ENCODE results near the gene TUT1. TPM values are rescaled to one million over a fixed set of nuclear protein-coding genes. Genes with fewer than 3 reads are reported as not detected.

The TUT1 gene
- total and polyA plus RNA-seq, 3 experiments from 2014 or later, result 13.7 to 32.7 (median 30.8) TPM

Other genes starting within 250 kb of the TUT1 start
- gene SCGB1A1, start 172.5 kb downstream of the TUT1 start, total RNA-seq, result not detected
- not detected for gene SCGB1A1, start 172.5 kb downstream of the TUT1 start, polyA plus RNA-seq
- 100 to 1,000 TPM; 187 to 193 TPM for gene AHNAK, start 44.7 kb downstream of the TUT1 start, total RNA-seq
- 125 TPM for gene AHNAK, start 44.7 kb downstream of the TUT1 start, polyA plus RNA-seq
- gene EEF1G, start 17.6 kb downstream of the TUT1 start, total RNA-seq, result 1,000 to 10,000 TPM; 1,800 to 1,846 TPM
- gene EEF1G, start 17.6 kb downstream of the TUT1 start, polyA plus RNA-seq, result 1,157 TPM
- gene MTA2, start 10.3 kb upstream of the TUT1 start, total RNA-seq, result 100 to 1,000 TPM; 248 to 263 TPM
- gene MTA2, start 10.3 kb upstream of the TUT1 start, polyA plus RNA-seq, result 37.4 TPM
- gene EML3, start 21.3 kb upstream of the TUT1 start, total RNA-seq, result 100 to 1,000 TPM; 133 to 134 TPM
- 22.9 TPM for gene EML3, start 21.3 kb upstream of the TUT1 start, polyA plus RNA-seq
- gene ROM1, start 21.7 kb upstream of the TUT1 start, total RNA-seq, result 1 to 10 TPM; 4.9 to 5.3 TPM
- 1.7 TPM for gene ROM1, start 21.7 kb upstream of the TUT1 start, polyA plus RNA-seq
- gene B3GAT3, start 30.5 kb upstream of the TUT1 start, total RNA-seq, result 10 to 100 TPM; 67.4 to 68.2 TPM
- 48.9 TPM for gene B3GAT3, start 30.5 kb upstream of the TUT1 start, polyA plus RNA-seq
- gene GANAB, start 55.1 kb upstream of the TUT1 start, total RNA-seq, result 100 to 1,000 TPM; 213 to 219 TPM
- 164 TPM for gene GANAB, start 55.1 kb upstream of the TUT1 start, polyA plus RNA-seq
- 10 to 100 TPM; 41.3 to 45.9 TPM for gene INTS5, start 61.8 kb upstream of the TUT1 start, total RNA-seq
- 45.2 TPM for gene INTS5, start 61.8 kb upstream of the TUT1 start, polyA plus RNA-seq
- 100 to 1,000 TPM; 178 to 182 TPM for gene C11orf98, start 73.7 kb upstream of the TUT1 start, total RNA-seq
- gene C11orf98, start 73.7 kb upstream of the TUT1 start, polyA plus RNA-seq, result 118 TPM
- gene CSKMT, start 73.8 kb upstream of the TUT1 start, total RNA-seq, result 10 to 100 TPM; 43.1 to 48.3 TPM
- 3.6 TPM for gene CSKMT, start 73.8 kb upstream of the TUT1 start, polyA plus RNA-seq
- 1 to 10 TPM; 7.1 to 7.5 TPM for gene UQCC3, start 80.2 kb upstream of the TUT1 start, total RNA-seq
- gene UQCC3, start 80.2 kb upstream of the TUT1 start, polyA plus RNA-seq, result 11.2 TPM
- 10 to 100 TPM; 22.6 to 22.9 TPM for gene LBHD1, start 80.7 kb upstream of the TUT1 start, total RNA-seq
- gene LBHD1, start 80.7 kb upstream of the TUT1 start, polyA plus RNA-seq, result 7.6 TPM
- gene UBXN1, start 87.5 kb upstream of the TUT1 start, total RNA-seq, result 100 to 1,000 TPM; 142 to 143 TPM
- gene UBXN1, start 87.5 kb upstream of the TUT1 start, polyA plus RNA-seq, result 164 TPM
- under 1 TPM; 0.11 to 0.22 TPM for gene LRRN4CL, start 98.0 kb upstream of the TUT1 start, total RNA-seq
- gene LRRN4CL, start 98.0 kb upstream of the TUT1 start, polyA plus RNA-seq, result not detected
- 10 to 100 TPM; 32.9 to 33.3 TPM for gene BSCL2, start 115.9 kb upstream of the TUT1 start, total RNA-seq
- 48.8 TPM for gene BSCL2, start 115.9 kb upstream of the TUT1 start, polyA plus RNA-seq
- not detected for gene GNG3, start 116.2 kb upstream of the TUT1 start, total RNA-seq
- 0.36 TPM for gene GNG3, start 116.2 kb upstream of the TUT1 start, polyA plus RNA-seq
- gene HNRNPUL2, start 135.9 kb upstream of the TUT1 start, total RNA-seq, result 10 to 100 TPM; 58.7 to 64.3 TPM
- gene HNRNPUL2, start 135.9 kb upstream of the TUT1 start, polyA plus RNA-seq, result 3.3 TPM
- gene TTC9C, start 137.0 kb upstream of the TUT1 start, total RNA-seq, result 10 to 100 TPM; 36.7 to 37.2 TPM
- 22.2 TPM for gene TTC9C, start 137.0 kb upstream of the TUT1 start, polyA plus RNA-seq
- gene ZBTB3, start 162.6 kb upstream of the TUT1 start, total RNA-seq, result 10 to 100 TPM in 1 of 2 experiments, 1 to 10 TPM in 1; 9.4 to 11.6 TPM
- 3.5 TPM for gene ZBTB3, start 162.6 kb upstream of the TUT1 start, polyA plus RNA-seq
- 100 to 1,000 TPM; 151 to 160 TPM for gene POLR2G, start 170.1 kb upstream of the TUT1 start, total RNA-seq
- gene POLR2G, start 170.1 kb upstream of the TUT1 start, polyA plus RNA-seq, result 272 TPM
- gene TAF6L, start 179.9 kb upstream of the TUT1 start, total RNA-seq, result 10 to 100 TPM; 21.8 to 24.1 TPM
- 9.6 TPM for gene TAF6L, start 179.9 kb upstream of the TUT1 start, polyA plus RNA-seq
- 10 to 100 TPM; 46.4 to 49.2 TPM for gene TMEM179B, start 195.9 kb upstream of the TUT1 start, total RNA-seq
- gene TMEM179B, start 195.9 kb upstream of the TUT1 start, polyA plus RNA-seq, result 135 TPM
- 10 to 100 TPM; 13.0 to 14.6 TPM for gene TMEM223, start 200.5 kb upstream of the TUT1 start, total RNA-seq
- 56.0 TPM for gene TMEM223, start 200.5 kb upstream of the TUT1 start, polyA plus RNA-seq
- gene NXF1, start 213.9 kb upstream of the TUT1 start, total RNA-seq, result 100 to 1,000 TPM; 112 to 126 TPM
- gene NXF1, start 213.9 kb upstream of the TUT1 start, polyA plus RNA-seq, result 81.2 TPM
- gene STX5, start 240.5 kb upstream of the TUT1 start, total RNA-seq, result 10 to 100 TPM; 34.7 to 35.3 TPM
- gene STX5, start 240.5 kb upstream of the TUT1 start, polyA plus RNA-seq, result 37.2 TPM
- under 1 TPM in 1 of 2 experiments, not detected in 1; 0.50 TPM for gene TEX54, start 241.3 kb upstream of the TUT1 start, total RNA-seq
- gene TEX54, start 241.3 kb upstream of the TUT1 start, polyA plus RNA-seq, result 0.66 TPM
- 100 to 1,000 TPM; 124 to 131 TPM for gene WDR74, start 248.1 kb upstream of the TUT1 start, total RNA-seq
- gene WDR74, start 248.1 kb upstream of the TUT1 start, polyA plus RNA-seq, result 42.4 TPM

All from CD8-positive, alpha-beta memory T cell (primary cell).